ENCODE data around the gene PPHLN1.
"Not testable (repeated sequence)": the region's sequence is repeated elsewhere in the genome, so short reads cannot be mapped to it uniquely, and the experiment has no call there.

Gene PPHLN1

GRCh38 chr12:42372154-42372791, 46.3 kb downstream of the PPHLN1 start:
- no peak for DNase-seq (ENCODE audit: low read depth in 2 of 2)

DNA sequence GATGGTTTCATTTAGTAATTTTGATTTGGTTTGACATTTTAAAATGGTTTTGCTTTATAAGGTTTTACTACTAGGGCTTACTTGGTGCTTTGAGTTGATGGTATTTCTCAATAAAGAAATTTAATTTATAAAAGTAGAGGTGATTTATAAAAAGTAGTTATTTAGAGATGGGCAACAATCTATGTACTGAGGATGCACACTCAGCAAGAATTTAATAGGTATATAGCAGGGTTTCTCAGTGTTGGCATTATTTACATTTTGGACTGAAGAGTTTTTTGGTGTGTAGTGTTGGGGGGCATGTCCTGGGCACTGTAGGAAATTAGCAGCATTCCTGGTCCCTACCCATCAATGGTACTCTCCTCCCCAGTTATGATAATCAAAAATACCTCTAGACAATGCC, 47.7 kb downstream of the PPHLN1 start:
- DNase-seq (ENCODE audit: low read depth in 2 of 2), result no peak

- no peak for DNase-seq (ENCODE audit: low read depth in 2 of 2)
Measured at GRCh38 chr12:42380733-42381132, 54.8 kb downstream of the PPHLN1 start.

GRCh38 chr12:42382013-42382696, 56.2 kb downstream of the PPHLN1 start:
- DNase-seq (ENCODE audit: low read depth in 2 of 2), result no peak

DNA sequence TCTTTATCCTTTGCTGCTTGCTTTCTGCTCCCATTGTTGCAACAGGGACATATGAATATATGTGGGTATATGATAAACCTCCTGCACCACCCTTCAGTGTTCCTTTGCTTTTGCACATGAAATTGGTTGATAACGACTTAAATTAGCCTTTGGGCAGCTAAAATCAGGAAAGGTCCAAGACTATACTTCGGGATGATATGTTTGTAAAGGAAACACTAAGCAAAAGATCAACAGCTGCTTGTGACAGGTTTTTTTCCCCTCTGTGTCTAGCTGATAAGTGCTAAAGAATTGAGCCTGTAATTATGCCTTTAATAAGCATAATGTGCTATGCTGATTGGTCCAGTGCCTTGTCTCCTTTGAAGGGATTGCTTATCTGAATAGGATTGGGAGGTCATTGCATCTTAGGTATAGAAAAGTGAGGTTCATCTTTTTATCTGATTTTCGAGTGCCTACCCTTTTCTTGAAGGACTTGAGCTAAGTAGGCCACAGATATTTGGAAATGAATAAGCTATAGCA, 59.4 kb downstream of the PPHLN1 start:
- no peak for DNase-seq (ENCODE audit: low read depth in 2 of 2)

GRCh38 chr12:42386308-42386707, 60.3 kb downstream of the PPHLN1 start:
- DNase-seq (ENCODE audit: low read depth in 2 of 2), result no peak

- DNase-seq (ENCODE audit: low read depth in 2 of 2), result not testable (repeated sequence)
Measured at GRCh38 chr12:42388086-42388485, 62.1 kb downstream of the PPHLN1 start.

- DNase-seq (ENCODE audit: low read depth in 2 of 2), result no peak
Measured at GRCh38 chr12:42394429-42394828, 68.5 kb downstream of the PPHLN1 start.

DNA sequence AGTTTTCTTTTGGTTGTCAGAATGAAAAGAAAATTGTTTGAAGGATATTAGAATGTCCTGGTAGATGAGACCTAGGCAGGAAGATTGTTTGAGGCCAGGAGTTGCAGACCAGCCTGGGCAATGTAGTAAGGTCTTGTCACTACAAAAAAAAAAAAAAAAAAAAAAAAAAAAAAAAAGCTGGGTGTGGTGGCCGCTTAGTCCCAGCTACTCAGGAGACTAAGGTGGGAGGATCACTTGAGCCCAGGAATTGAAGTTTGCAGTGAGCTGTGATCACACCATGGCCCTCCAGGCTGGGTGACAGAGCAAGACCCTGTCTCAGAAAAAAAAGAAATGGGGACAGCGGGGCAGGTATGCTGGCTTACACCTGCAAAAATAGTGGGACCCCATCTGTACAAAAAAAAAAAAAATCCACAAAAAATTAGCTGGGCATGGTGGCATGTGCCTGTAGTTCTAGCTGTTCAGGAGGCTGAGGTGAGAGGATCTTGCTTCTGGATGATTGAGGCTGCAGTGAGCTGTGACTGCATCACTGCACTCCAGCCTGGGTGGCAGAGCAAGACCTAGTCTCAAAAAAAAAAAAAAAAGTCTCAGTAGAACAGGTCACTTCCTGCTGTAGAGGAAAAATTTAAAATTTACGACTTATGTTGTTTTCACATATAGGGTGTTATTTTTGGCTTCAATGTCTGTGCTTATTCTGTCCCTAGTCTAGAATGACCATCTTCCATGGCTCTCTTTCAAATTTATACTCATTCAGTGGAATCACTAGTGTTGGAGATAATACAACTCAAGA, 70.7 kb downstream of the PPHLN1 start:
- DNase-seq (ENCODE audit: low read depth in 2 of 2), result no peak

- DNase-seq (ENCODE audit: low read depth in 2 of 2), result no peak
Measured at GRCh38 chr12:42402821-42403411, 76.9 kb downstream of the PPHLN1 start.

- no peak for DNase-seq (ENCODE audit: low read depth in 2 of 2)
Measured at GRCh38 chr12:42407306-42407705, 81.3 kb downstream of the PPHLN1 start.

GRCh38 chr12:42409471-42409870, 83.5 kb downstream of the PPHLN1 start:
- no peak for DNase-seq (ENCODE audit: low read depth in 2 of 2)

DNA sequence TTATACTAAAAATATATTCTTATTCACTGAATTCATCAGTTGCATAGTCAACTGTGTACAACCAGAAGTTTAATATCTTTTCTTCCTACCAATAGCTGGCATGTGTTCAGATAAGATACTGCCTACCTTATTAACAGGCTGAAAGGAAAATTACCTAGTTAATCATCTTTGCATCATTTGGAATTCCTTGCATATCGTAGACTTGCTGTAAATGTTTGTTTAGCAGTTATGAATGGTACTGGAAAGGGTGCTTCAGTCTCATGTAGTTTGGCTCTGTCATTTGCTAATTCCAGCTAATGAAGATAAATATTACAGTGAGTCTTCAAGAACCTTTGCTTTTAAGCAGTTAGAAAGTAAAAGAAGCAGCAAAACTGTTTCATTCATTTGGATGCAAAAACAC, 84.4 kb downstream of the PPHLN1 start:
- DNase-seq (ENCODE audit: low read depth in 2 of 2), result no peak

DNA sequence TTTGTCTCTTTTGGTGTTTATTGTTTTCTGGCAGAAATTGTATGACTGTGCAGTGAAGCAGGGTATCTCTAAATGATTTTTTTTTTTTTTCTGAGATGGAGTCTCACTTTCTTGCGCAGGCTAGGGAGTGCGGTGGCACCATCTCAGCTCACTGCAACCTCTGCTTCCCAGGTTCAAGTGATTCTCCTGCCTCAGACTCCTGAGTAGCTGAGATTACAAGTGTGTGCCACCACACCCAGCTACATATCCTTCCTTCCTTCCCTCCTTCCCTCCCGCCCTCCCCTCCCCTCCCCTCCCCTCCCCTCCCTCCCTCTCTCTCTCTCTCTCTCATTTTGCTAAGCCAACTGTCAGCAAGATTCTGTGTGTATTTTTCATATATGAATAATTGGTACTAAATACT, 94.4 kb downstream of the PPHLN1 start:
- DNase-seq (ENCODE audit: low read depth in 2 of 2), result no peak

DNA sequence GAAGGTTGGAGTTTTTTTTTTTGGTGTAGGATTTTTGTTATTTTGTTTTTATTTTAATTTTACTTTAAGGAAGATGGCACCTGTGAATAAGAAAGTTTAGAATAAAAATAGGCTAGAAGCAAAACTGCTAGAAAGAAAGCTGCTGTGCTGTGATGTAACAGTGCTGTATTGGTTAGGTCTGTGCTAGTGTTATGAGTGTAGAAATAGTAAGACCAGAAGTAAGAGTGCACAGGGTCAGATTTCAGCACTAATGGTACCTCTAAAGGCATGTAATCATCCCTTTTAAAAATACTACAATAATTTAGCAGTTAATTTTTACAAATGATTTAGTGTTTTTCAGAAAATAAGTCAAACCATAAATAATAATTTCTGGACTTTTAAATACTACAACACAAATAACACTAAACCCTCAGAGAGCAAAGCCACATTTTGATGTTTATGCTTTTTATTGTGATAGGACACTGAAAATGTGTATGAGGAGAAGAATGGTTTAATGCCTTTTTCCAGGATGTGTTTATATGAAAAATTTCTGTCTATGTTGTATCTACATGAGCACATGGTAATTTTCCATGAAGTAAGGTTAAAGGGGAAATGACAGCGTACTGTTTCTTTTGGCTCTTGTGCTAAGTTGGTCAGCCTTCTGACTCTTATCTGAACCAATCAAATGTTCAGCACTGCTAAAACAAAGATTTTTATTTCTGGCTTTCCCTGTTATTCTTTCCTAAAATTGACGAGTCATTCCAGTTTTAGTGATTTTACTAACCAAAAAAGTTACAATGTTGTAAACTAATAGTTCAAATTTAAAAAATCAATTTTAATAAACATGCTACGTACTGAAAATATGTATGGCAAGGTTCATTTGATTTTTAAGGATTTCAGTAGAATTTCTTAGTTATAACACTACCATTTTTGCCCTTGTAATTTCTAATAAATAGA, 96.1 kb downstream of the PPHLN1 start:
- no peak for DNase-seq (ENCODE audit: low read depth in 2 of 2)

DNA sequence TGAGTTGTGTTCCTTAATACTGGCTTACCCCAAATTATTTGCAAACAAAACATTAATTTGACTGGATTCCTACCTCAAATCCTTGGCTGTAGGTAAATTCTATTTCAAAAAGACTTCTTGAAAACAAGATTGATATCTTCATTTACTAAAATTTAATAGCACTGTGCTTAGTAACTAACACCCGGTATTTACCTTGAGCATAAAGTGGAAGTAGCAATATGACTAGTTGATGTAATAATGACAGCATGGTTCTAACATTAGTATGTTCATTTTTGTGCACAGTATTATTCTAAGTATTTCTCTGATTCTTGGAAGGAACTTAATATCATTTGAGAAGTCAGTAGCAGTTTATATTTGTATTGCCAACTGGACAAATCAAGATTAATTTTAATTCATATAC, 96.8 kb downstream of the PPHLN1 start:
- no peak for DNase-seq (ENCODE audit: low read depth in 2 of 2)

GRCh38 chr12:42426746-42427145, 100.8 kb downstream of the PPHLN1 start:
- no peak for DNase-seq (ENCODE audit: low read depth in 2 of 2)

- DNase-seq (ENCODE audit: low read depth in 2 of 2), result no peak
Measured at GRCh38 chr12:42428850-42429249, 102.9 kb downstream of the PPHLN1 start.

DNA sequence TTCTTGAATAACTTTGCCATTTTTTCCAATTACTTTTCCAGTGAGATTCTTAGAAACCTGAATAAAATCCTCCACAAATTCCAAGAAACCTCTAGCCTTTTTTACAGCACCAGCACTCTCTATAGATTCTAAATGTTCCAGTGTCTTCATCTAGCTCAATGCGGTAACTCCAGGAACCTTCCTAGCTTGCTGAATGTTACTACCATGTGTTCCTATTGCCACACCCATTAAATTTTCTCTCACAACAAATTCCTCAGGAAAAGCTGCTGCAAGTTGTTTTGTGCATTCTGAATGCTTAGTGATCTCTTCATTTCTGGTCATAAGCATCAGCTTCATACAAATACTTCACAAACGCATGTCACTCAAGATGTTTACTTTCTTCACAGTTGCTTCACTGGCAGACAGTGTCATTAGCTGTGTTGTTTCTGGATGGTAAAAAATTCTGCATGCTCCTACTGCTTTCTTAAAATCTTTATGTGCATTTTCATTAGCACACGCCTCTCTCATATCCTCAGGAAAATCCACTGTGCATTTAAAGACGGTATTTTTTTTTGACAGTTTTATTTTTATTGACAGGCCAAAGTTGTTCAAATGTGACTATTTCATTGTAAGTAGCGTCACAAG, 106.7 kb downstream of the PPHLN1 start:
- DNase-seq (ENCODE audit: low read depth in 2 of 2), result no peak

DNA sequence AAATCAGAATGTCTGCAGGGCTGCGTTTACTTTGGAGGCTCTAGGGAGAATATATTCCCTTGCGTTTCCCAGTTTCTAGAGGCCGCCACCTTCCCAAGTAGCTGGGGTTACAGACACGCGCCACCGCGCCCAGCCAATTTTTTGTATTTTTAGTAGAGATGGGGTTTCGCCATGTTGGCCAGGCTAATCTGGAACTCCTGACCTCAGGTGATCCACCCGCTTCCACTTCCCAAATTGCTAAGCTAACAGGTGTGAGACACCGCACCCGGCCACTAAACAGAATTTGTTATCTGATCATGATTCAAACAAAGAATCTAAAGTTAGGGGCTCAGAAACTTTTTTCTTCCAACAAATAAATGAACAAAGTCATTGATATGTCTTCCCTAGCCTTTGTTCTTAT, 114.6 kb downstream of the PPHLN1 start:
- no peak for DNase-seq (ENCODE audit: low read depth in 2 of 2)

GRCh38 chr12:42442311-42442759, 116.4 kb downstream of the PPHLN1 start:
- DNase-seq (ENCODE audit: low read depth in 2 of 2), result no peak

Data from stimulated activated CD8-positive, alpha-beta memory T cell treated with anti-CD3 and anti-CD28 coated beads, Interleukin-2, amount 100 ng/mL, for 1 hour (primary cell).